GM12892 (cell line): ENCODE results near the gene CRABP1.

Source experiments
- POLR2A ChIP-seq: IDR thresholded peaks from 2 replicates; pipeline ENCODE4 v1.6.1; 2011; ENCODE audit warnings: low read depth, low read length, control low read depth
- POLR2AphosphoS5 ChIP-seq: IDR thresholded peaks from 2 replicates; pipeline ENCODE4 v1.6.1; 2011; ENCODE audit warnings: low read depth, low read length, control low read depth
- TAF1 ChIP-seq: IDR thresholded peaks from 2 replicates; pipeline ENCODE4 v1.6.1; 2011; ENCODE audit warnings: low read depth, mild to moderate bottlenecking, control low read depth, low read length, borderline replicate concordance

- TF ChIP-seq POLR2A (no peak), POLR2AphosphoS5 (no peak), TAF1 (no peak)
Measured at GRCh38 chr15:78389738-78390137, 49.6 kb downstream of the CRABP1 start.
